ENCODE measurements around the gene UBR7.

UBR7 gene

DNA sequence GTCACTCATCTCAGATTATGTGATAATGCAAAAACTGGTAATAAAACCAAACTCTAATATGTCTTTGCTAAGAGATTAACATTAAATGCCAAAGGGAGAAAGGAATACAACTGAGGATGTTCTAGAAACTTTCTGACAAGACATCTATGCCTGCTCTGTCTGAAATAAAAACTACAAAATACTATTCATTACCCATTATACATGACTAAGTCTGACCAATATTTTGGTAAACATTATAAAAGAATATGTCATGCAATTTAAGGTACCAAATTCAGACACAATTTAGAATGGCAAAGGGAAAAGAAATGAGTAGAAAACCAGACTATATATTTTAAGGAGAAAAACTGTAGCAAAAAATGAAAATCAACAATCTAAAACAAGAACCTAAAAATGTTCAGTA lies 39.5 kb downstream of the UBR7 start:
- no peak for DNase-seq (ENCODE audit: low read depth in 1 of 2, low spot score in 1 of 2)

- no peak for DNase-seq (ENCODE audit: low read depth in 1 of 2, low spot score in 1 of 2)
Observed at GRCh38 chr14:93249128-93249831, 42.2 kb downstream of the UBR7 start.

DNA sequence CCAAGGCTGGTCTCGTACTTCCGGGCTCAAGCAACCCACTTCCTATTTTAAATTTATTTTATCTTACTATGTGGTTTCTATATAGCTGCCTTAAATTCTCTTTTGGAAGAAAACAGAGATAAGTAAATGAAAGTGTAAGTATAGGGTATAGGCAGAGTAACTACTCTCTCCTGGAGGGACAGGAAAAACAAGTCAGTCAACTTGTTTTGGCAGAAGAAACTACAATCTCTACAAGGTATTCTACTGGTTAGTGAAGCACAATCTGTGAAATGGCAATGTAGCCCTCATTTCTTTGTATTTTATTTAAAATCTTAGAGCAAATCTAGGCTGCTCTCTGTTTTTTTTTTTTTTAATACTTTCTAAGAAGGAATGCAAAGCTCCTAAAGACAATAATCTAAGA lies 55.4 kb downstream of the UBR7 start:
- DNase-seq (ENCODE audit: low read depth in 1 of 2, low spot score in 1 of 2): no peak

- DNase-seq (ENCODE audit: low read depth in 1 of 2, low spot score in 1 of 2): no peak
Observed at GRCh38 chr14:93263416-93263815, 56.4 kb downstream of the UBR7 start.

DNA sequence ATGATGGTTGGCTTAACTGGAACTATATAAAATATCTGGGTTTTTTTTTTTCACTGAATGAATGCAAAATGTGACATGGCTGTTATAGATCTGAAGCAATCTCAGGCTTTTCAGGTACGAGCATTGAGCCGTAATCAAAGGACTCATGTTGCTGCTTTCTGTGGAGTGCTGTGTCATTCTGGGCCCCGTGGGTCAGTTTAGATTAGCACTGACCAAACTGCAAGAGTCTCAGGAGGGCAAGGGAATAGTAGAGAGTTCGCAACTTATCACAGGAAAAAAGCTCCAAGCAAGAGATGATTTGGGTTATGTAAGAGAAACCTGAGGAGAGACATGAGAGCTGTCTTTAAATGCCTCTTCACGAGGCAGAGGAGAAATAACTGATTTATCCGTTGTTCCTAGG lies 59.1 kb downstream of the UBR7 start:
- DNase-seq (ENCODE audit: low read depth in 1 of 2, low spot score in 1 of 2): no peak

DNA sequence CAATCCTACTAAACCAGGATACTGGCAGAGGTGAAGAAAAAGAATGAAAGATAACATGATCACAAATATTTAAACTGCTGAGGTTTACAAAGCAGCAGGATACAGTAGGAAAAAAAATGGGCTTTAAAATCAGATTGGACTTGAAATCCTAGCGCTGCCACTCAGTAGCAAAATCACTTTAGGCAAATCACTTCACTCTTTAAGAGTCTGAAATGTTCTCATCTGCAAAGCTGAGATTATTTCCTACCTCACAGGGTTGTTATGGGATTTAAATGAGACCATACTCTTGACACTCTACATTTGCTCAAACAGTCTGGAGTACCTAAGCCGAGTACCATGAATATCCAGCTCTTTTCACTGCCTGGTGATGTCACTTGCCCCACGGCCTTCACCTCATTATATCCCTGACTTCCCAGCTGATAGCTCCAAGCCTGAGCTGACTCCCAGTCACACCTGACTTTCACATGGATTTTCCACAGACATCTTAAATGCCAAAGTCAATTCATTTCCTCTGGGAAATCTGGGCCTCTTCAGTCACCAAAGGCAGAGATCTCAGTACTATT lies 60.2 kb downstream of the UBR7 start:
- DNase-seq (ENCODE audit: low read depth in 1 of 2, low spot score in 1 of 2): no peak

DNA sequence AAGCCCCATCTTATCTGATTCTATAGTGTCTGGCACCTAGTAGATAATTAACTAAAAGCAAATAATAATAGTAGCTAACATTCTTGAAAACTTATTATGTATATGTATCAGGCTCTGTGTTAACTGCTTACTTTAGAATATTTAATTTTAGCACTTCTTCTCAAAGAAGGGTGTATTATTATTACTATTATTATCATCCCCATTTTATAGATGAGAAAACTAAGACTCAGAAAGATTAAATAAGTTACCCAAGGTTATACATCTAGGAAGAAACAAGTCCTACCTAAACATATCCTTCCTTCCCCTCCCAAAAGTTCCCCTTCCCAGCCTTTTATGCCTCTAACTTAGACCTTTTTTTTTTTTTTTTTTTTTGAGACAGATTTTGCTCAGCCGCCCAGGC lies 61.4 kb downstream of the UBR7 start:
- no peak for DNase-seq (ENCODE audit: low read depth in 1 of 2, low spot score in 1 of 2)

DNA sequence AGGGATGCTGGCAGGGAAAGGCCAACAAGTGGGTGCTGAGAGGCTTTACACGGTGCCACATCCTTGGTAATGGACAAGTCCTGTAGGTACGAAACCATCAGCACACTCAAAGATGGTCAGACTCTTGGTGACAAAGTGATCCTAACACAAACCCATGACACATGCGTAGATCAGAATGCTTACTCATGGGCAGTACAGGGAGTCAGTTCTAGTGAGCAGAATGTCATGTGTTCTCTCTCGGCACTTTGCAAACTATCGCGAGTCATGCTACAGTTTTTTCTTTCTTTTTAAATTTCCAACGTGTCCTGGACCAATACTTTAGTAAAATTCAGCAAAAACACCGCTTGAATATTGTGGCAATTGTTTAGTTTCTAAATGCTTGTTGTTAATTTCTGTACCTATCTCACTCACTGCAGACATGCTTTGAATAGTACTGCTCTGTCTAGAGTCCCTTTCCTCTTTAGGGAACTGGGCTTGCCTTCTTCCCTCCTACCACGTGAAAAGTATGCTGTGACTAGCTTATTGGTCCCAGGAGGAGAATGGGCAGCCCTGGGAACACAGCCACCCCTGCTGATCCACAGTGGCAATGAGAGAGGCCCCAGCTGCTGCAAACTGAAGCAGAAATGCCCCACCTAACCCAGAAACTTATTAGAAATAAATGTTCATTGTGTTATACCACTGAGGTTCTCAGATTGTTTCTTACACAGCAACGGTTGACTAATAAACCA lies 62.4 kb downstream of the UBR7 start:
- no peak for DNase-seq (ENCODE audit: low read depth in 1 of 2, low spot score in 1 of 2)

- DNase-seq (ENCODE audit: low read depth in 1 of 2, low spot score in 1 of 2): no peak
Observed at GRCh38 chr14:93271111-93271510, 64.1 kb downstream of the UBR7 start.

DNA sequence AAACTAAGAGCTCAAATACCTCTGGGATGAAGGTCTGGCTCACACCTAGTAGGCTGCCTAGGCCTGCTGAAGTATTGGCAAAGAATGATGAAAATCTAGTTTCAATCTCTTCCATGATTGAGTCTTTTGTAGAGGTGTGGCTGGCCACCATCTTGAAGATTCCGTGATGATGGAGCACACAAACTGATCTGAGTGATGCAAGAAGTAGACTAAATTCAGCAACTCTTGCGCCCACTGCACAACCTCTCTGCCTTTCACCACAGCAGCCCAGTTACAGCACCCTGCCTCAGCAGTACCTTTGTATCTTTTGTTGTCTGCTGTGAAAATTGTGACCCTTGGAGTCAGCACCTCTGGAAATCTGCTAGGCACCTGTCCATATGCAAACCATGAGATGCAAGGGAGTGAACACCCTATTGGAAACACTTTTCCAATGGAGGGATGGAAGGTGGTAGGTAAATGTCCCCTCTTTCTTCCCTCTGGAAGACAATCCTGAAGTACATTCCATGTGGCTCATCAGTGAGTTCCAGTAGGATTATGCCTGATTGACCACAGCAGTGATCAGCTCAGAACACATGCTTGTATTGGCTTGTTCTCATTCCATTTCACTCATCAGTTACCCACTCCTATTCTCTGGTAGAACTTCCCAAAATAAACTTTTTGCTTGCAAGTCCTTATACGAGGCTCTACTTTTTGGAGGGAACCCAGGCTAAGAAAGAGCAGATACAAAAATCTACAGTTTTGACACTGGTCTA lies 67.2 kb downstream of the UBR7 start:
- no peak for DNase-seq (ENCODE audit: low read depth in 1 of 2, low spot score in 1 of 2)

DNA sequence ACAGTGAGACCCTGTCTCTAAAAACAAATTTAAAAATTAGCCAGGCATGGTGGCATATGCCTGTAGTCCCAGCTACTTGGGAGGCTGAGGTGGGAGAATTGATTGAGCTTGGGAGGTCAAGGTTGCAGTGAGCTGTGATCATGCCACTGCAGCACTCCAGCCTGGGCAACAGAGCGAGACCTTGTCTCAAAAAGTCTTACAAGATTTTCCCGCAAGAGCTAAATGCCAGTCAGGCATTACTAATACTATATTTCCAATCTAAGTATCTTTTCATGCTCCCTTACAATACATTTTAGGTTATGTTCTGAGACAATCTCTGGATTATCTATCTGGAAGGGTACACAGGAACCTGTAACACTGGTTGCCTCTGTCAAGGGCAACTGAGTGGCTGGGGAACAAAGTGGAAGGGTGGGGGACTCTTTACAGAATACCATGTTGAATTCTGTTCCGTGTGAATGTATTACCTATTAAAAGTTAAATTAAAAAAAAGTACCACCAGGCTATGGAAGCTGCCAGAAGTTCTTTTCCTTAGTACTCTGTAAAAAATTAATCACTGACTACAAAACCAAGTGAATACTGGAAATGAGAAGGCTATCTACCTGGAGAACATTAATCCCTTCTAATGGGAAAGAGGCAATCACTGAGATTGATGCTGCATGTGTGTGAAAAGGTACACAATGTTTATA lies 69.1 kb downstream of the UBR7 start:
- DNase-seq (ENCODE audit: low read depth in 1 of 2, low spot score in 1 of 2): no peak
